HEK293T (cell line): ENCODE measurements around the gene LPO.

Experiments used
- CTCF ChIA-PET: fragments of 350-600 bp; formaldehyde crosslinking; extraction: SDS; loops from one replicate; lab custom pipeline; 2021; ENCODE audit warnings: antibody characterized with exemption, inconsistent platforms; lab: Yijun Ruan, JAX
- POLR2A ChIA-PET: fragments of 350-600 bp; formaldehyde crosslinking; extraction: SDS; loops from one replicate; lab custom pipeline; 2020; ENCODE audit warnings: antibody characterized with exemption, inconsistent platforms; lab: Yijun Ruan, JAX
- DNase-seq: peaks from one replicate; pipeline ENCODE4 v3.0.0; 2012; ENCODE audit warnings: mixed read lengths; ENCODE audit errors: extremely low spot score
- ARNT ChIP-seq: fragments of 450-650 bp; IDR thresholded peaks from 2 replicates; pipeline ENCODE4 v1.6.1; 2017; ENCODE audit warnings: mild to moderate bottlenecking
- BHLHE40 ChIP-seq: fragments of 450-650 bp; IDR thresholded peaks from 2 replicates; pipeline ENCODE4 v1.6.1; 2016; ENCODE audit warnings: mild to moderate bottlenecking, moderate library complexity, borderline replicate concordance
- CTBP1 ChIP-seq: fragments of 450-650 bp; IDR thresholded peaks from 2 replicates; pipeline ENCODE4 v1.6.1; 2016; ENCODE audit warnings: borderline replicate concordance
- ELF4 ChIP-seq: fragments of 450-650 bp; IDR thresholded peaks from 2 replicates; pipeline ENCODE4 v1.6.1; 2017; ENCODE audit warnings: antibody characterized with exemption
- FOXA1 ChIP-seq: fragments of 450-650 bp; IDR thresholded peaks from 2 replicates; pipeline ENCODE4 v1.6.1; 2016; ENCODE audit warnings: mild to moderate bottlenecking
- FOXK2 ChIP-seq: fragments of 450-650 bp; IDR thresholded peaks from 2 replicates; pipeline ENCODE4 v1.6.1; 2016; ENCODE audit warnings: mild to moderate bottlenecking
- FOXM1 ChIP-seq: fragments of 450-650 bp; IDR thresholded peaks from 2 replicates; pipeline ENCODE4 v1.6.1; 2017; ENCODE audit warnings: mild to moderate bottlenecking, borderline replicate concordance
- HDGF ChIP-seq: fragments of 450-650 bp; IDR thresholded peaks from 2 replicates; pipeline ENCODE4 v1.6.1; 2017; ENCODE audit warnings: antibody characterized with exemption, borderline replicate concordance
- L3MBTL2 ChIP-seq: fragments of 450-650 bp; conservative IDR thresholded peaks from 2 replicates; pipeline ENCODE4 v1.6.1; 2016; ENCODE audit warnings: mild to moderate bottlenecking
- LEF1 ChIP-seq: fragments of 450-650 bp; IDR thresholded peaks from 2 replicates; pipeline ENCODE4 v1.6.1; 2017; ENCODE audit warnings: mild to moderate bottlenecking, borderline replicate concordance
- NFRKB ChIP-seq: fragments of 450-650 bp; IDR thresholded peaks from 2 replicates; pipeline ENCODE4 v1.6.1; 2016; ENCODE audit warnings: mild to moderate bottlenecking, moderate library complexity
- PKNOX1 ChIP-seq: fragments of 450-650 bp; IDR thresholded peaks from 2 replicates; pipeline ENCODE4 v1.6.1; 2016
- SP1 ChIP-seq: fragments of 450-650 bp; IDR thresholded peaks from 2 replicates; pipeline ENCODE4 v1.6.1; 2017
- SUZ12 ChIP-seq: fragments of 450-650 bp; IDR thresholded peaks from 2 replicates; pipeline ENCODE4 v1.6.1; 2016; ENCODE audit warnings: mild to moderate bottlenecking
- TARDBP ChIP-seq: fragments of 450-650 bp; IDR thresholded peaks from 2 replicates; pipeline ENCODE4 v1.6.1; 2016
- ZNF384 ChIP-seq: fragments of 450-650 bp; IDR thresholded peaks from 2 replicates; pipeline ENCODE4 v1.6.1; 2016

The LPO gene

GRCh38 chr17:58304750-58305486 is 66.5 kb downstream of the LPO start:
- no peak for DNase-seq
- TF ChIP-seq ARNT = no peak
- TF ChIP-seq SUZ12 = no peak
- no peak for TF ChIP-seq NFRKB
- no peak for TF ChIP-seq L3MBTL2
- TF ChIP-seq CTBP1 = no peak
- TF ChIP-seq ELF4 = no peak
- POLR2A ChIA-PET = interaction anchor here (0.8 to 1.2 kb wide), 4 partner anchors 9 to 48 kb away, joined by 3 to 6 read pairs (median 4); partner anchors contain the start of gene SUPT4H1
- CTCF ChIA-PET = interaction anchor here (0.5 to 2.9 kb wide), 8 partner anchors 7 to 863 kb away, joined by 3 to 17 read pairs (median 3); no protein-coding TSS in a partner anchor

- POLR2A ChIA-PET = interaction anchor here (0.8 kb wide), 2 partner anchors 9 to 47 kb away, joined by 3 to 6 read pairs; partner anchors contain the start of gene SUPT4H1
- TF ChIP-seq SUZ12 (no peak), ELF4 (no peak), SP1 (no peak), ZNF384 (no peak), PKNOX1 (no peak)
- CTCF ChIA-PET = interaction anchor here (0.6 to 2.9 kb wide), 2 partner anchors 12 to 132 kb away, joined by 3 to 17 read pairs; no protein-coding TSS in a partner anchor
- DNase-seq = no peak
Measured at GRCh38 chr17:58305626-58306025, 67.2 kb downstream of the LPO start.

GRCh38 chr17:58306131-58306951 is 68.0 kb downstream of the LPO start:
- ChIA-PET POLR2A (no interaction called here), CTCF (interaction anchor here (2.9 kb wide), 1 partner anchor 11 kb away, joined by 17 read pairs; no protein-coding TSS in a partner anchor)
- TF ChIP-seq LEF1 (no peak), FOXK2 (no peak), L3MBTL2 (no peak), BHLHE40 (no peak), NFRKB (no peak), TARDBP (no peak), FOXM1 (no peak)
- no peak for DNase-seq

GRCh38 chr17:58307468-58308172 is 69.2 kb downstream of the LPO start:
- CTCF ChIA-PET = interaction anchor here (0.5 to 2.1 kb wide), 3 partner anchors 10 to 110 kb away, joined by 3 to 8 read pairs (median 5); partner anchors contain the start of gene RNF43

DNA sequence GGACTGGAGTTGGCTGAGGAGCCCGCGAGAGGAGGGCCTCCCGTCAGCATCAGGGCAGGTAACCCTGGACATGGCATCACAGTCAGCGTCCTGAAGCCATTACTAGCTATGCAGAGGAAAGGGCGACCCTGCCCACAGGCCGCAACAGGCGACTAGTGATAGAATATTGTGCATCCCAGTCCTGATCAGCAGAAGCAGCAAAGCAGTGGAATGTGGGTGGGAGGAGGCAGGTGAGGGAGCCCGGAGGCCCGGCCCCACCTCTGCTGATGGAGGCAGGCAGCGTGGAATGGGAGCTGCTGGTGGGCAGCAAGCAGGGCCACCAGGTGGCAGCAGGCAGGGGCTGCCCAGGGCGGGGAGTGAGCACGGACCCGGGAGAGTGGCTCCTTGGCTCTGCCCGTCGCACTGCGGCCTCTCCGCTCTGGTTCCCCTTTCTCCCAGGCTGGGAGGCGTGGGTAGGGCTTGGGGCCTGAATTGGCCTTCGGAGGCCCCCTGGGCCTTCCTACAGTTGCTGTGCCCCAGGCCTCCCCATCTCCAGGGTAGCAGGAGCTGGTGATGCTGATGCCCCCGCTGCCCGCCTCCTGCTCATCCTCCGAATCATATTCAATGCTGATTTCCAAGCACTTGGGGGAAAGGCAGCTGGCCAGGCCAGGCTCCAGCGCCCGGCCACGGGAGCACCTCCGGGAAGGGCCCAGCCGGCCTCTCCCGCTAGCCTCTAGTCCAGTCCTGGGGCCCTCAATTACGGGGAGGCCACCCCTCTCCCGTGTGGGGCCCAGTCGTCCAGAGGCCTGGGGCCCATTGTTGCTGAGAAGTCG is 70.0 kb downstream of the LPO start:
- CTCF ChIA-PET = interaction anchor here (1.2 to 2.1 kb wide), 3 partner anchors 9 to 109 kb away, joined by 3 to 8 read pairs (median 5); partner anchors contain the start of gene RNF43

More at GRCh38 chr17:58307468-58308172, 69.2 kb downstream of the LPO start:
- POLR2A ChIA-PET = interaction anchor here (2.9 kb wide), 1 partner anchor 44 kb away, joined by 9 read pairs; the partner anchor contains the start of gene SUPT4H1
- no peak for TF ChIP-seq ARNT
- no peak for TF ChIP-seq FOXK2
- no peak for TF ChIP-seq HDGF
- no peak for TF ChIP-seq BHLHE40
- TF ChIP-seq FOXA1 = no peak
- TF ChIP-seq PKNOX1 = no peak
- no peak for TF ChIP-seq SP1
- no peak for DNase-seq

More for the DNA sequence above, 70.0 kb downstream of the LPO start:
- POLR2A ChIA-PET = interaction anchor here (2.9 kb wide), 1 partner anchor 44 kb away, joined by 9 read pairs; the partner anchor contains the start of gene SUPT4H1
- no peak for TF ChIP-seq ELF4
- no peak for TF ChIP-seq CTBP1
- no peak for TF ChIP-seq PKNOX1
- no peak for TF ChIP-seq FOXM1
- TF ChIP-seq NFRKB = no peak
- TF ChIP-seq ARNT = no peak
- TF ChIP-seq FOXA1 = no peak
- no peak for TF ChIP-seq BHLHE40
- TF ChIP-seq LEF1 = no peak
- TF ChIP-seq L3MBTL2 = no peak
- TF ChIP-seq SUZ12 = no peak
- TF ChIP-seq SP1 = no peak
- no peak for TF ChIP-seq HDGF
- no peak for DNase-seq
